SHP77 treated with DMSO at 0.1 percent for 48 hours (cell line): ENCODE results near the gene ART1.
"Not testable (repeated sequence)": the region's sequence is repeated elsewhere in the genome, so short reads cannot be mapped to it uniquely, and the experiment has no call there.

Source experiments
- DNase-seq: peaks from one replicate; lab custom pipeline; 2025; lab: John Stamatoyannopoulos, UW

ART1 gene

GRCh38 chr11:3632070-3632660 lies 12.8 kb upstream of the ART1 start:
- DNase-seq, result no peak

- DNase-seq, result no peak
Measured at GRCh38 chr11:3635641-3636375, 9.1 kb upstream of the ART1 start.

GRCh38 chr11:3637201-3637600 lies 7.7 kb upstream of the ART1 start:
- no peak for DNase-seq

- no peak for DNase-seq
Measured at GRCh38 chr11:3638513-3638912, 6.4 kb upstream of the ART1 start.

- no peak for DNase-seq
Measured at GRCh38 chr11:3639841-3640240, 5.1 kb upstream of the ART1 start.

- no peak for DNase-seq
Measured at GRCh38 chr11:3641191-3641590, 3.7 kb upstream of the ART1 start.

GRCh38 chr11:3641701-3642070 lies 3.2 kb upstream of the ART1 start, which contains the start of gene ART5:
Gene ART5 (minus strand): TSS chr11:3641992. CDS start chr11:3641862, 130 bp downstream.
- no peak for DNase-seq

- peak; percentile 4 for DNase-seq
Measured at GRCh38 chr11:3642071-3642951, 2.6 kb upstream of the ART1 start.

- DNase-seq, result not testable (repeated sequence)
Measured at GRCh38 chr11:3643102-3643546, 1.8 kb upstream of the ART1 start.

- no peak for DNase-seq
Measured at GRCh38 chr11:3645552-3645951, 624 bp downstream of the ART1 start.

- DNase-seq, result not testable (repeated sequence)
Measured at GRCh38 chr11:3648843-3649242, 3.9 kb downstream of the ART1 start.

- not testable (repeated sequence) for DNase-seq
Measured at GRCh38 chr11:3649374-3649773, 4.4 kb downstream of the ART1 start.

- DNase-seq, result not testable (repeated sequence)
Measured at GRCh38 chr11:3652514-3652913, 7.6 kb downstream of the ART1 start.

- no peak for DNase-seq
Measured at GRCh38 chr11:3655547-3655946, 10.6 kb downstream of the ART1 start.

GRCh38 chr11:3657331-3657730 lies 12.4 kb downstream of the ART1 start:
- not testable (repeated sequence) for DNase-seq

- no peak for DNase-seq
Measured at GRCh38 chr11:3658252-3658651, 13.3 kb downstream of the ART1 start.

- peak; percentile 15 for DNase-seq
Measured at GRCh38 chr11:3659595-3660515, 14.9 kb downstream of the ART1 start.

GRCh38 chr11:3660960-3661359 lies 16.0 kb downstream of the ART1 start:
- DNase-seq, result no peak

GRCh38 chr11:3662856-3663255 lies 17.9 kb downstream of the ART1 start:
- DNase-seq, result no peak

GRCh38 chr11:3664032-3664630 lies 19.2 kb downstream of the ART1 start:
- DNase-seq, result no peak
